Smooth muscle cell of the brain vasculature (primary cell): ENCODE results near the gene TLE2.

Source experiments
- DNase-seq: peaks from one replicate; pipeline ENCODE4 v3.0.0-alpha.2; 2012; ENCODE audit warnings: low read depth, low spot score

TLE2 gene

GRCh38 chr19:3029065-3029923 lies at the start of gene TLE2:
Gene TLE2 (minus strand): TSS chr19:3029280. CDS start chr19:3028904, 376 bp downstream.
- DNase-seq = no peak

GRCh38 chr19:3075605-3076431 lies 46.7 kb upstream of the TLE2 start:
- DNase-seq = no peak

- no peak for DNase-seq
Observed at GRCh38 chr19:3073931-3074595, 45.0 kb upstream of the TLE2 start.

- DNase-seq = no peak
Observed at GRCh38 chr19:3073159-3073563, 44.1 kb upstream of the TLE2 start.

GRCh38 chr19:3071768-3072167 lies 42.7 kb upstream of the TLE2 start:
- DNase-seq = no peak

GRCh38 chr19:3068071-3068470 lies 39.0 kb upstream of the TLE2 start:
- DNase-seq = no peak

- no peak for DNase-seq
Observed at GRCh38 chr19:3067563-3067962, 38.5 kb upstream of the TLE2 start.

GRCh38 chr19:3066482-3067049 lies 37.5 kb upstream of the TLE2 start:
- no peak for DNase-seq

- DNase-seq = no peak
Observed at GRCh38 chr19:3065675-3066357, 36.7 kb upstream of the TLE2 start.

GRCh38 chr19:3064011-3064330 lies 34.9 kb upstream of the TLE2 start:
- DNase-seq = no peak

GRCh38 chr19:3062165-3063105 lies 33.4 kb upstream of the TLE2 start, which contains the start of gene TLE5:
Gene TLE5 (minus strand): TSS chr19:3062495. CDS start chr19:3062200, 295 bp downstream.
- no peak for DNase-seq

- DNase-seq = no peak
Observed at GRCh38 chr19:3061182-3062161, 32.4 kb upstream of the TLE2 start.

GRCh38 chr19:3060857-3061181 lies 31.7 kb upstream of the TLE2 start:
- no peak for DNase-seq

- DNase-seq = no peak
Observed at GRCh38 chr19:3059653-3060052, 30.6 kb upstream of the TLE2 start.

- DNase-seq = no peak
Observed at GRCh38 chr19:3058821-3059314, 29.8 kb upstream of the TLE2 start.

- no peak for DNase-seq
Observed at GRCh38 chr19:3058009-3058820, 29.1 kb upstream of the TLE2 start.

GRCh38 chr19:3057275-3057714 lies 28.2 kb upstream of the TLE2 start:
- no peak for DNase-seq
